Cardiac fibroblast (primary cell): Measurements from ENCODE around the gene SLC9A2.

Experiments
- DNase-seq, 2 donors: peaks; one replicate each; pipeline versions ENCODE4 v3.0.0 to v3.0.0-alpha.2; 2010; ENCODE audit warnings: low read depth in 2 of 2
- H3K4me3 ChIP-seq, 2 donors: replicated peaks in 1 of 2; 1 replicate in 1 of 2; 2 replicates in 1 of 2; pipeline ENCODE4 v1.5.1; 2011; ENCODE audit warnings: low read depth in 2 of 2, low read length in 2 of 2, mild to moderate bottlenecking in 2 of 2, moderate library complexity in 1 of 2
- CTCF ChIP-seq: IDR thresholded peaks from one replicate; pipeline ENCODE4 v1.5.1; 2011; ENCODE audit warnings: low read depth, mild to moderate bottlenecking, low read length, inconsistent platforms

The SLC9A2 gene

GRCh38 chr2:102755284-102755683, 135.9 kb downstream of the SLC9A2 start:
- no peak for DNase-seq

GRCh38 chr2:102758439-102758838, 139.1 kb downstream of the SLC9A2 start:
- no peak for TF ChIP-seq CTCF
- DNase-seq, result no peak
- no peak overlapping the region for H3K4me3 ChIP-seq

More at GRCh38 chr2:102755284-102755683, 135.9 kb downstream of the SLC9A2 start:
- H3K4me3 ChIP-seq, result no peak overlapping the region
- no peak for TF ChIP-seq CTCF
